SH-SY5Y (cell line): ENCODE results near the gene POLR1A.

Experiments used
- GATA2 ChIP-seq: IDR thresholded peaks from 2 replicates; pipeline ENCODE4 v1.6.1; 2011; ENCODE audit warnings: mild to moderate bottlenecking, low read depth, low read length
- GATA3 ChIP-seq: IDR thresholded peaks from 2 replicates; pipeline ENCODE4 v1.6.1; 2011; ENCODE audit warnings: low read depth, mild to moderate bottlenecking, low read length, moderate library complexity

- no peak for TF ChIP-seq GATA3
- no peak for TF ChIP-seq GATA2
Observed at GRCh38 chr2:86032861-86033595, 72.7 kb downstream of the POLR1A start.
